H9 (cell line): Measurements from ENCODE around the gene DUSP16. TPM values are rescaled to one million over a fixed set of nuclear protein-coding genes. Genes with fewer than 3 reads are reported as not detected.
A peak's percentile ranks its signal among the peaks of the same experiment; 100 is the strongest.

Source experiments
- DNase-seq: peaks from one replicate; pipeline ENCODE4 v3.0.0-alpha.2; 2017
- H2AFZ ChIP-seq: one replicate; pipeline ENCODE4 v1.6.1; 2013; ENCODE audit warnings: mild to moderate bottlenecking, low read length, control low read depth, moderate library complexity
- H2AK5ac ChIP-seq: 2 replicates; pipeline ENCODE4 v1.6.1; 2013; ENCODE audit warnings: low read length, control low read depth, mixed read lengths; ENCODE audit not compliant: insufficient read length
- H2BK120ac ChIP-seq: one replicate; pipeline ENCODE4 v1.6.1; 2013; ENCODE audit warnings: low read depth, mild to moderate bottlenecking, low read length, control low read depth, inconsistent platforms; ENCODE audit not compliant: poor library complexity, severe bottlenecking
- H2BK12ac ChIP-seq: 2 replicates; pipeline ENCODE4 v1.6.1; 2013; ENCODE audit warnings: low read length, control low read depth, mixed read lengths, low read depth; ENCODE audit not compliant: insufficient read length
- H2BK15ac ChIP-seq: 2 replicates; pipeline ENCODE4 v1.6.1; 2013; ENCODE audit warnings: low read depth, low read length, control low read depth
- H2BK20ac ChIP-seq: one replicate; pipeline ENCODE4 v1.6.1; 2013; ENCODE audit warnings: low read depth, mild to moderate bottlenecking, low read length, control low read depth, inconsistent platforms; ENCODE audit not compliant: poor library complexity, severe bottlenecking
- H2BK5ac ChIP-seq: 2 replicates; pipeline ENCODE4 v1.6.1; 2013; ENCODE audit warnings: low read length, control low read depth, mixed read lengths; ENCODE audit not compliant: insufficient read length
- H3K14ac ChIP-seq: 2 replicates; pipeline ENCODE4 v1.6.1; 2013; ENCODE audit warnings: low read length, control low read depth; ENCODE audit not compliant: insufficient read depth
- H3K18ac ChIP-seq: 2 replicates; pipeline ENCODE4 v1.6.1; 2013; ENCODE audit warnings: low read depth, mild to moderate bottlenecking, mixed read lengths, low read length, control low read depth; ENCODE audit not compliant: insufficient read length
- H3K23ac ChIP-seq: 2 replicates; pipeline ENCODE4 v1.6.1; 2013; ENCODE audit warnings: low read length, control low read depth, mixed read lengths, low read depth; ENCODE audit not compliant: insufficient read length
- H3K23me2 ChIP-seq: 2 replicates; pipeline ENCODE4 v1.6.1; 2013; ENCODE audit warnings: low read depth, mild to moderate bottlenecking, mixed read lengths, low read length, control low read depth; ENCODE audit not compliant: insufficient read length, poor library complexity, severe bottlenecking
- H3K27ac ChIP-seq: 2 replicates; pipeline ENCODE4 v1.5.1; 2013; ENCODE audit warnings: low read length, control low read depth, mixed read lengths, low read depth; ENCODE audit not compliant: insufficient read length
- H3K27me3 ChIP-seq: 2 replicates; pipeline ENCODE4 v1.6.1; 2013; ENCODE audit warnings: low read length, control low read depth, inconsistent platforms; ENCODE audit not compliant: insufficient read depth
- H3K4ac ChIP-seq: 2 replicates; pipeline ENCODE4 v1.6.1; 2013; ENCODE audit warnings: low read depth, mild to moderate bottlenecking, control low read depth, inconsistent platforms, low read length, moderate library complexity
- H3K4me1 ChIP-seq: 2 replicates; pipeline ENCODE4 v1.6.1; 2013; ENCODE audit warnings: low read length, control low read depth, inconsistent platforms; ENCODE audit not compliant: insufficient read depth
- H3K4me2 ChIP-seq: 2 replicates; pipeline ENCODE4 v1.6.1; 2013; ENCODE audit warnings: low read length, control low read depth, mixed read lengths; ENCODE audit not compliant: insufficient read length, insufficient read depth
- H3K56ac ChIP-seq: 2 replicates; pipeline ENCODE4 v1.6.1; 2013; ENCODE audit warnings: low read depth, mild to moderate bottlenecking, mixed read lengths, low read length, control low read depth; ENCODE audit not compliant: insufficient read length
- H3K79me1 ChIP-seq: 2 replicates; pipeline ENCODE4 v1.6.1; 2013; ENCODE audit warnings: low read depth, mild to moderate bottlenecking, moderate library complexity, low read length, control low read depth, inconsistent platforms; ENCODE audit not compliant: insufficient read depth, poor library complexity, severe bottlenecking
- H3K79me2 ChIP-seq: 2 replicates; pipeline ENCODE4 v1.6.1; 2013; ENCODE audit warnings: low read length, control low read depth, inconsistent platforms; ENCODE audit not compliant: insufficient read depth
- H3K9ac ChIP-seq: 2 replicates; pipeline ENCODE4 v1.6.1; 2013; ENCODE audit warnings: low read length, control low read depth, mixed read lengths; ENCODE audit not compliant: insufficient read length; ENCODE audit errors: extremely low read depth
- H3K9me3 ChIP-seq: one replicate; pipeline ENCODE4 v1.6.1; 2013; ENCODE audit warnings: low read depth, low read length, inconsistent platforms; ENCODE audit not compliant: control insufficient read depth
- H3T11ph ChIP-seq: one replicate; pipeline ENCODE4 v1.6.1; 2013; ENCODE audit warnings: mild to moderate bottlenecking, low read length, control low read depth, inconsistent platforms
- H4K20me1 ChIP-seq: one replicate; pipeline ENCODE4 v1.6.1; 2013; ENCODE audit not compliant: control insufficient read depth, insufficient read length, insufficient read depth
- H4K5ac ChIP-seq: 2 replicates; pipeline ENCODE4 v1.6.1; 2013; ENCODE audit warnings: low read depth, mild to moderate bottlenecking, mixed read lengths, low read length, control low read depth; ENCODE audit not compliant: insufficient read length
- H4K8ac ChIP-seq: replicated peaks from 2 replicates; pipeline ENCODE4 v1.6.1; 2013; ENCODE audit warnings: low read length, control low read depth, mixed read lengths, low read depth; ENCODE audit not compliant: insufficient read length
- H4K91ac ChIP-seq: 2 replicates; pipeline ENCODE4 v1.6.1; 2013; ENCODE audit warnings: low read depth, mild to moderate bottlenecking, moderate library complexity, mixed read lengths, low read length, control low read depth; ENCODE audit not compliant: insufficient read length
- H3K27ac Mint-ChIP-seq, 3 experiments: 2 replicates in 2 of 3; 3 replicates in 1 of 3; pipeline ENCODE4 v1.8.0; 2020 to 2021; ENCODE audit warnings: mixed read lengths in 3 of 3, mild to moderate bottlenecking in 1 of 3, moderate library complexity in 1 of 3
- H3K27me3 Mint-ChIP-seq: 2 replicates; pipeline ENCODE4 v1.8.0; 2021; ENCODE audit warnings: low read depth, mild to moderate bottlenecking, moderate library complexity, mixed read lengths
- H3K36me3 Mint-ChIP-seq, 3 experiments: 2 replicates in 2 of 3; 3 replicates in 1 of 3; pipeline ENCODE4 v1.8.0; 2020 to 2021; ENCODE audit warnings: low read depth in 3 of 3, mixed read lengths in 3 of 3; ENCODE audit not compliant: insufficient read depth in 1 of 3
- H3K4me1 Mint-ChIP-seq, 2 experiments: 2 replicates each; pipeline ENCODE4 v1.8.0; 2020; ENCODE audit warnings: mixed read lengths in 2 of 2
- H3K4me3 Mint-ChIP-seq, 2 experiments: 2 replicates in 1 of 2; 3 replicates in 1 of 2; pipeline ENCODE4 v1.8.0; 2020 to 2021; ENCODE audit warnings: mild to moderate bottlenecking in 2 of 2, mixed read lengths in 2 of 2, moderate library complexity in 1 of 2
- H3K9me3 Mint-ChIP-seq, 2 experiments: 2 replicates in 1 of 2; 3 replicates in 1 of 2; pipeline ENCODE4 v1.8.0; 2020; ENCODE audit warnings: mild to moderate bottlenecking in 2 of 2, mixed read lengths in 2 of 2, moderate library complexity in 1 of 2
- CTCF ChIP-seq: fragments of 200-600 bp; sonication (generic); conservative IDR thresholded peaks from 3 replicates; pipeline ENCODE4 v1.8.0; 2021; ENCODE audit warnings: antibody characterized with exemption, mild to moderate bottlenecking
- WGBS: extraction: QIAGEN DNeasy Blood & Tissue Kit; methylation state at CpG from one replicate; pipeline ENCODE4 v1.1.7; 2013; ENCODE audit warnings: missing lambda C conversion rate, low lambda C conversion rate, mixed read lengths; ENCODE audit not compliant: insufficient read length; ENCODE audit errors: extremely low coverage; 5-methylcytosine and 5-hydroxymethylcytosine counted together
- total RNA-seq: library from RNA; stranded (reverse); gene quantifications from 2 replicates; pipeline ENCODE4 v1.2.1, GENCODE V29; 2021

Gene DUSP16
- total RNA-seq, 1 experiment from 2014 or later = 64.0 TPM

- TF ChIP-seq CTCF = no peak
- no peak overlapping the region for H3K14ac ChIP-seq
- no peak overlapping the region for H3K4ac ChIP-seq
- no peak overlapping the region for H2BK20ac ChIP-seq
- WGBS = no CpG with 5 or more reads among the region's 6 CpGs
- H3K79me2 ChIP-seq = no peaks in the 10 kb centered on the region; the same call in 1 of the 2 replicates
- no peak overlapping the region for H3K23ac ChIP-seq
- Mint-ChIP-seq H3K27ac (peak overlapping the region in 2 of 3 experiments; percentile 39 to 79; a peak in 3 of 7 replicates), H3K9me3 (no peaks in the 10 kb centered on the region), H3K4me3 (no peak overlapping the region), H3K36me3 (peaks cover 8 to 45% (median 25%) of the 10 kb centered on the region in 3 experiments; a peak in 6 of 7 replicates), H3K27me3 (no peaks in the 10 kb centered on the region), H3K4me1 (peaks cover 4 to 5% of the 10 kb centered on the region in 2 experiments; a peak in 3 of 4 replicates)
- no peak overlapping the region for H4K8ac ChIP-seq
- no peaks in the 10 kb centered on the region for H3K27me3 ChIP-seq
- no peak overlapping the region for H3K4me2 ChIP-seq
- H3K18ac ChIP-seq = no peak overlapping the region
- no peak overlapping the region for H2BK120ac ChIP-seq
- no peaks in the 10 kb centered on the region for H4K20me1 ChIP-seq
- H3K79me1 ChIP-seq = no peaks in the 10 kb centered on the region
- H2BK12ac ChIP-seq = no peak overlapping the region
- no peak overlapping the region for H4K5ac ChIP-seq
- no peak overlapping the region for H3K56ac ChIP-seq
- H4K91ac ChIP-seq = no peak overlapping the region
- no peak overlapping the region for H2AFZ ChIP-seq
- no peak overlapping the region for H3K27ac ChIP-seq
- no peak overlapping the region for H3T11ph ChIP-seq
- H3K9me3 ChIP-seq = no peaks in the 10 kb centered on the region
- H2BK15ac ChIP-seq = no peak overlapping the region
- H3K4me1 ChIP-seq = no peaks in the 10 kb centered on the region
- H2AK5ac ChIP-seq = no peak overlapping the region
- H3K9ac ChIP-seq = no peak overlapping the region
- no peak for DNase-seq
- no peak overlapping the region for H2BK5ac ChIP-seq
- H3K23me2 ChIP-seq = no peaks in the 10 kb centered on the region
Measured at GRCh38 chr12:12487490-12487889, 75.2 kb downstream of the DUSP16 start.
